ENCODE results near the gene PCDHGB1. TPM values are rescaled to one million over a fixed set of nuclear protein-coding genes. Genes with fewer than 3 reads are reported as not detected.
"Not testable (repeated sequence)": the region's sequence is repeated elsewhere in the genome, so short reads cannot be mapped to it uniquely, and the experiment has no call there.

The PCDHGB1 gene
- total RNA-seq, 2 experiments from 2014 or later: not detected

- DNase-seq: no peak
- Mint-ChIP-seq H3K9me3 (peaks cover 34% of the 10 kb centered on the region), H3K4me3 (no peak overlapping the region), H3K27me3 (peaks cover 65% of the 10 kb centered on the region), H3K4me1 (ENCODE audit: low read depth) (no peaks in the 10 kb centered on the region), H3K36me3 (peaks cover 32% of the 10 kb centered on the region), H3K27ac (no peak overlapping the region)
- intact Hi-C loops (cut with micrococcal nuclease): no loop called here
- ChIA-PET CTCF (no interaction called here), POLR2A (no interaction called here)
Observed at GRCh38 chr5:141389153-141390042, 39.5 kb downstream of the PCDHGB1 start.

DNA sequence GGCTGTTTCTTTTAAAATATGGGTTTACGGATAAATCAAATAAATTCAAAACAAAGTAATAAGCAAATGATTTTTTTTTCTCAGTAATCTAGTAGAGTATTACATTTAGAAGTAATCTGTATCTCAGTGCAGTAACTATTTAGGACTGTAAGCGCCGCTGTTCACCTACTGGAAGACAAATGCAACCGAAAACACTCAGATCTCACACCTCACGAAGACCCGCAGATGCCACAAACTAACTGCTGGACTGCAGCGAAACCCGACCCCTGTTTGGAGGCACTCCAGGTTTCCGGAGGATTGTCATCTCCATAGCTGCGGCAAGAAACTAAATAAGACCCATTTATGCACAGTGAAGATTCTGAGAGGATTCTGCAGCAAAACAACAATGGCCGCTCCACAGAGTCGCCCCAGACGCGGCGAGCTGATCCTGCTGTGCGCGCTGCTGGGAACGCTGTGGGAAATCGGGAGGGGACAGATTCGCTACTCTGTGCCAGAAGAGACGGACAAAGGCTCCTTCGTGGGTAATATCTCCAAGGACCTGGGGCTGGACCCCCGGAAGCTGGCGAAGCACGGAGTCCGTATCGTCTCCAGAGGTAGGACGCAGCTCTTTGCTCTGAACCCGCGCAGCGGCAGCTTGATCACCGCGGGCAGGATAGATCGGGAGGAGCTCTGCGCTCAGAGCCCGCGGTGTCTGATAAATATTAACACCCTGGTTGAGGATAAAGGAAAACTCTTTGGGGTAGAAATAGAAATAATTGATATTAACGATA lies 42.7 kb downstream of the PCDHGB1 start, which contains the start of gene PCDHGA8:
PCDHGA8 (plus strand) TSS at position 205 of the 770 bp plus-strand sequence; CDS start at position 386, 181 bp downstream.
- ChIA-PET POLR2A (no interaction called here), CTCF (no interaction called here)
- H3K4me1 Mint-ChIP-seq (ENCODE audit: low read depth): no peaks in the 10 kb centered on the region
- peaks cover 36% of the 10 kb centered on the region for H3K9me3 Mint-ChIP-seq
- H3K36me3 Mint-ChIP-seq: peaks cover 33% of the 10 kb centered on the region
- DNase-seq: no peak
- H3K4me3 Mint-ChIP-seq: no peak within 1 kb of the TSS
- no peak within 1 kb of the TSS for H3K27ac Mint-ChIP-seq
- intact Hi-C loops (cut with micrococcal nuclease): no loop called here
- peaks cover 56% of the 10 kb centered on the region for H3K27me3 Mint-ChIP-seq

DNA sequence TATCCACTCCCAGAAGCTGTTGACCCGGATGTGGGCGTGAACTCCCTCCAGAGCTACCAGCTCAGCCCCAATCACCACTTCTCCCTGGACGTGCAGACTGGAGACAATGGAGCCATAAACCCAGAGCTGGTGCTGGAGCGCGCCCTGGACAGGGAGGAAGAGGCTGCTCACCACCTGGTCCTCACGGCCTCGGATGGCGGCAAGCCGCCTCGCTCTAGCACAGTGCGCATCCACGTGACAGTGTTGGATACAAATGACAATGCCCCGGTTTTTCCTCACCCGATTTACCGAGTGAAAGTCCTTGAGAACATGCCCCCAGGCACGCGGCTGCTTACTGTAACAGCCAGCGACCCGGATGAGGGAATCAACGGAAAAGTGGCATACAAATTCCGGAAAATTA lies 43.4 kb downstream of the PCDHGB1 start:
- POLR2A ChIA-PET: no interaction called here
- H3K27ac Mint-ChIP-seq: no peak overlapping the region

DNA sequence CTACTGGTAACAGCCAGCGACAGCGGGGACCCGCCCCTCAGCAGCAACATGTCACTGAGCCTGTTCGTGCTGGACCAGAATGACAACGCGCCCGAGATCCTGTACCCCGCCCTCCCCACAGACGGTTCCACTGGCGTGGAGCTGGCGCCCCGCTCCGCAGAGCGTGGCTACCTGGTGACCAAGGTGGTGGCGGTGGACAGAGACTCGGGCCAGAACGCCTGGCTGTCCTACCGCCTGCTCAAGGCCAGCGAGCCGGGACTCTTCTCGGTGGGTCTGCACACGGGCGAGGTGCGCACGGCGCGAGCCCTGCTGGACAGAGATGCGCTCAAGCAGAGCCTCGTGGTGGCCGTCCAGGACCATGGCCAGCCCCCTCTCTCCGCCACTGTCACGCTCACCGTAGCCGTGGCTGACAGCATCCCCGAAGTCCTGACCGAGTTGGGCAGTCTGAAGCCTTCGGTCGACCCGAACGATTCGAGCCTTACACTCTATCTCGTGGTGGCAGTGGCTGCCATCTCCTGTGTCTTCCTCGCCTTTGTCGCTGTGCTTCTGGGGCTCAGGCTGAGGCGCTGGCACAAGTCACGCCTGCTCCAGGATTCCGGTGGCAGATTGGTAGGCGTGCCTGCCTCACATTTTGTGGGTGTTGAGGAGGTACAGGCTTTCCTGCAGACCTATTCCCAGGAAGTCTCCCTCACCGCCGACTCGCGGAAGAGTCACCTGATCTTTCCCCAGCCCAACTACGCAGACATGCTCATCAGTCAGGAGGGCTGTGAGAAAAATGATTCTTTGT lies 44.7 kb downstream of the PCDHGB1 start:
- ChIA-PET CTCF (interaction anchor here (0.7 kb wide), 1 partner anchor 169 kb away, joined by 4 read pairs; no protein-coding TSS in a partner anchor), POLR2A (interaction anchor here (0.6 kb wide), 1 partner anchor 9 kb away, joined by 3 read pairs; no protein-coding TSS in a partner anchor)
- peaks cover 53% of the 10 kb centered on the region for H3K27me3 Mint-ChIP-seq
- H3K4me1 Mint-ChIP-seq (ENCODE audit: low read depth); H3K4me3 Mint-ChIP-seq; H3K27ac Mint-ChIP-seq; intact Hi-C loops (cut with micrococcal nuclease); DNase-seq: not testable (repeated sequence)
- H3K9me3 Mint-ChIP-seq: peaks cover 38% of the 10 kb centered on the region
- peaks cover 34% of the 10 kb centered on the region for H3K36me3 Mint-ChIP-seq

More for the DNA sequence above, 43.4 kb downstream of the PCDHGB1 start:
- peaks cover 36% of the 10 kb centered on the region for H3K9me3 Mint-ChIP-seq
- CTCF ChIA-PET: no interaction called here
- intact Hi-C loops (cut with micrococcal nuclease): no loop called here
- H3K4me1 Mint-ChIP-seq (ENCODE audit: low read depth): no peaks in the 10 kb centered on the region
- peaks cover 32% of the 10 kb centered on the region for H3K36me3 Mint-ChIP-seq
- peaks cover 54% of the 10 kb centered on the region for H3K27me3 Mint-ChIP-seq
- no peak overlapping the region for H3K4me3 Mint-ChIP-seq
- DNase-seq: no peak

DNA sequence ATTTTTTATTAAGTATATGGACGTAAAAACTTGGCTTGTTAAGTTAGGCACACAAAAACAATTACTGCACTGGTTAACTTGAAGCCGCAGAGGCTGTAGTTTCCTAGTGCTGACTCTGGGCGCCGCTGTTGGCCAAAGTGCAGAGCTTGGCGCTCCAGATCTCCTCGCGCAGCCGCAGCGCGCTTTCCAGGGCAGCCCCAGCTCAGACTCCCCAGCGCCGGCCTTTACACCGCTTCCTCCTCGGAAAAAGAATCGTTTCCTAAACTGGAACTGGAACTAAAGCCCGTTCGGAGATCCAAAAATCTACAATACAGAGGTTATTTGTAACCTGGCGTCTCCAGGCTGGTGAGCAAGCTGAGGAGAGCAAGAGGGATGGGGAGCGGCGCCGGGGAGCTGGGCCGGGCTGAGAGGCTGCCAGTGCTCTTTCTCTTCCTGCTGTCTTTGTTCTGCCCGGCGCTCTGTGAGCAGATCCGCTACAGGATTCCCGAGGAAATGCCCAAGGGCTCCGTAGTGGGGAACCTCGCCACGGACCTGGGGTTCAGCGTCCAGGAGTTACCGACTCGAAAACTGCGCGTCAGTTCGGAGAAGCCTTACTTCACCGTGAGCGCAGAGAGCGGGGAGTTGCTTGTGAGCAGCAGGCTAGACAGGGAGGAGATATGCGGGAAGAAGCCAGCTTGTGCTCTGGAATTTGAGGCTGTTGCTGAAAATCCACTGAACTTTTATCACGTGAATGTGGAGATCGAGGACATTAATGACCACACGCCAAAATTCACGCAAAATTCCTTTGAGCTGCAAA lies 48.1 kb downstream of the PCDHGB1 start, which contains the start of gene PCDHGB5:
PCDHGB5 (plus strand) TSS at position 192 of the 796 bp plus-strand sequence; CDS start at position 373, 181 bp downstream.
- DNase-seq: peak; percentile 51
- POLR2A ChIA-PET: not testable (repeated sequence)

GRCh38 chr5:141398608-141399007 lies 48.7 kb downstream of the PCDHGB1 start:
- intact Hi-C loops (cut with micrococcal nuclease): no loop called here
- no peak for DNase-seq
- Mint-ChIP-seq H3K4me1 (ENCODE audit: low read depth) (no peaks in the 10 kb centered on the region), H3K36me3 (peaks cover 31% of the 10 kb centered on the region), H3K9me3 (peaks cover 34% of the 10 kb centered on the region), H3K27ac (no peak overlapping the region), H3K27me3 (peaks cover 52% of the 10 kb centered on the region), H3K4me3 (no peak overlapping the region)
- POLR2A ChIA-PET: no interaction called here
- CTCF ChIA-PET: interaction anchor here (1.4 to 2.9 kb wide), 5 partner anchors 15 to 165 kb away, joined by 3 to 13 read pairs (median 5); partner anchors contain the start of genes PCDHGA10 and TAF7

More for the DNA sequence above, 48.1 kb downstream of the PCDHGB1 start, which contains the start of gene PCDHGB5:
- intact Hi-C loops (cut with micrococcal nuclease); H3K4me1 Mint-ChIP-seq (ENCODE audit: low read depth); H3K27ac Mint-ChIP-seq: not testable (repeated sequence)
- peak within 1 kb of the TSS; percentile 23 for H3K4me3 Mint-ChIP-seq
- H3K36me3 Mint-ChIP-seq: peaks cover 29% of the 10 kb centered on the region
- peaks cover 34% of the 10 kb centered on the region for H3K9me3 Mint-ChIP-seq
- CTCF ChIA-PET: interaction anchor here (1.0 to 2.9 kb wide), 11 partner anchors 16 to 166 kb away, joined by 3 to 13 read pairs (median 4); partner anchors contain the start of genes PCDHB15, PCDHGA10, PCDHGA12 and PCDHGB3
- H3K27me3 Mint-ChIP-seq: peaks cover 50% of the 10 kb centered on the region

DNA sequence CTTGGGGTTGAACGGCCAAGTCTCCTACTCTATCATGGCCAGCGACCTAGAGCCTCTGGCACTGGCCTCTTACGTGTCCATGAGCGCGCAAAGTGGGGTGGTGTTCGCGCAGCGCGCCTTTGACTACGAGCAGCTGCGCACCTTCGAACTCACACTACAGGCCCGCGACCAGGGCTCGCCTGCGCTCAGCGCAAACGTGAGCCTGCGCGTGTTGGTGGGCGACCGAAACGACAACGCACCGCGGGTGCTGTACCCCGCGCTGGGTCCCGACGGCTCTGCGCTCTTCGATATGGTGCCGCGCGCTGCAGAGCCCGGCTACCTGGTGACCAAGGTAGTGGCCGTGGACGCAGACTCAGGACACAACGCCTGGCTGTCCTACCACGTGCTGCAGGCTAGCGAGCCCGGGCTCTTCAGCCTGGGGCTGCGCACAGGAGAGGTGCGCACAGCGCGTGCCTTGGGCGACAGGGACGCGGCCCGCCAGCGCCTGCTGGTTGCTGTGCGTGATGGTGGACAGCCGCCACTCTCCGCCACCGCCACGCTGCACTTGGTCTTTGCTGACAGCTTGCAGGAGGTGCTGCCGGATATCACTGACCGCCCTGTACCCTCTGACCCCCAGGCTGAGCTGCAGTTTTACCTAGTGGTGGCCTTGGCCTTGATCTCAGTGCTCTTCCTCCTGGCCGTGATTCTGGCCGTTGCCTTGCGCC lies 49.8 kb downstream of the PCDHGB1 start:
- intact Hi-C loops (cut with micrococcal nuclease): no loop called here
- peaks cover 56% of the 10 kb centered on the region for H3K27me3 Mint-ChIP-seq
- no peak overlapping the region for H3K27ac Mint-ChIP-seq
- ChIA-PET CTCF (no interaction called here), POLR2A (no interaction called here)
- no peak overlapping the region for H3K4me3 Mint-ChIP-seq
- DNase-seq: no peak
- peaks cover 30% of the 10 kb centered on the region for H3K9me3 Mint-ChIP-seq
- no peaks in the 10 kb centered on the region for H3K4me1 Mint-ChIP-seq (ENCODE audit: low read depth)
- H3K36me3 Mint-ChIP-seq: peaks cover 30% of the 10 kb centered on the region

Other genes with a start within 250 kb of the PCDHGB1 start
- gene PCDHB3, start 249.6 kb upstream of the PCDHGB1 start, total RNA-seq: not detected
- not detected for gene PCDHB4, start 228.3 kb upstream of the PCDHGB1 start, total RNA-seq
- gene PCDHB5, start 214.9 kb upstream of the PCDHGB1 start, total RNA-seq: not detected
- not detected for gene PCDHB6, start 200.0 kb upstream of the PCDHGB1 start, total RNA-seq
- gene PCDHB7, start 177.5 kb upstream of the PCDHGB1 start, total RNA-seq: not detected
- gene PCDHB8, start 172.3 kb upstream of the PCDHGB1 start, total RNA-seq: not detected
- gene PCDHB16, start 167.7 kb upstream of the PCDHGB1 start, total RNA-seq: not detected
- gene PCDHB9, start 162.9 kb upstream of the PCDHGB1 start, total RNA-seq: not detected
- not detected for gene PCDHB10, start 157.7 kb upstream of the PCDHGB1 start, total RNA-seq
- not detected for gene PCDHB11, start 150.5 kb upstream of the PCDHGB1 start, total RNA-seq
- not detected for gene PCDHB12, start 141.4 kb upstream of the PCDHGB1 start, total RNA-seq
- gene PCDHB13, start 136.2 kb upstream of the PCDHGB1 start, total RNA-seq: not detected
- gene PCDHB14, start 126.8 kb upstream of the PCDHGB1 start, total RNA-seq: not detected
- gene PCDHB15, start 104.7 kb upstream of the PCDHGB1 start, total RNA-seq: not detected
- under 1 TPM; 0.19 to 0.31 TPM for gene SLC25A2, start 46.0 kb upstream of the PCDHGB1 start, total RNA-seq
- 10 to 100 TPM; 54.6 to 55.5 TPM for gene TAF7, start 29.3 kb upstream of the PCDHGB1 start, total RNA-seq
- gene PCDHGA1, start 19.6 kb upstream of the PCDHGB1 start, total RNA-seq: not detected
- not detected for gene PCDHGA2, start 11.3 kb upstream of the PCDHGB1 start, total RNA-seq
- gene PCDHGA3, start 6.3 kb upstream of the PCDHGB1 start, total RNA-seq: not detected
- gene PCDHGA4, start 4.9 kb downstream of the PCDHGB1 start, total RNA-seq: under 1 TPM; 0.07 to 0.12 TPM
- gene PCDHGB2, start 9.9 kb downstream of the PCDHGB1 start, total RNA-seq: under 1 TPM; 0.10 to 0.19 TPM
- not detected for gene PCDHGA5, start 14.1 kb downstream of the PCDHGB1 start, total RNA-seq
- under 1 TPM in 1 of 2 experiments, not detected in 1; 0.10 TPM for gene PCDHGB3, start 20.1 kb downstream of the PCDHGB1 start, total RNA-seq
- gene PCDHGA6, start 23.8 kb downstream of the PCDHGB1 start, total RNA-seq: under 1 TPM; 0.05 to 0.10 TPM
- gene PCDHGA7, start 32.6 kb downstream of the PCDHGB1 start, total RNA-seq: under 1 TPM in 1 of 2 experiments, not detected in 1; 0.07 TPM
- under 1 TPM in 1 of 2 experiments, not detected in 1; 0.07 TPM for gene PCDHGB4, start 37.6 kb downstream of the PCDHGB1 start, total RNA-seq
- gene PCDHGA8, start 42.5 kb downstream of the PCDHGB1 start, total RNA-seq: not detected
- under 1 TPM; 0.12 to 0.15 TPM for gene PCDHGB5, start 47.8 kb downstream of the PCDHGB1 start, total RNA-seq
- gene PCDHGA9, start 52.7 kb downstream of the PCDHGB1 start, total RNA-seq: under 1 TPM in 1 of 2 experiments, not detected in 1; 0.10 TPM
- gene PCDHGB6, start 57.9 kb downstream of the PCDHGB1 start, total RNA-seq: under 1 TPM in 1 of 2 experiments, not detected in 1; 0.07 TPM
- under 1 TPM; 0.07 to 0.10 TPM for gene PCDHGA10, start 62.9 kb downstream of the PCDHGB1 start, total RNA-seq
- under 1 TPM in 1 of 2 experiments, not detected in 1; 0.07 TPM for gene PCDHGB7, start 67.6 kb downstream of the PCDHGB1 start, total RNA-seq
- under 1 TPM in 1 of 2 experiments, not detected in 1; 0.05 TPM for gene PCDHGA11, start 71.0 kb downstream of the PCDHGB1 start, total RNA-seq
- under 1 TPM in 1 of 2 experiments, not detected in 1; 0.07 TPM for gene PCDHGA12, start 80.4 kb downstream of the PCDHGB1 start, total RNA-seq
- not detected for gene PCDHGC3, start 125.9 kb downstream of the PCDHGB1 start, total RNA-seq
- gene PCDHGC4, start 134.9 kb downstream of the PCDHGB1 start, total RNA-seq: not detected
- gene PCDHGC5, start 139.0 kb downstream of the PCDHGB1 start, total RNA-seq: not detected